Activated naive CD8-positive, alpha-beta T cell treated with anti-CD3 and anti-CD28 coated beads for 36 hours (primary cell): ENCODE measurements around the gene PPP3CA. TPM values are rescaled to one million over a fixed set of nuclear protein-coding genes. Genes with fewer than 3 reads are reported as not detected.

ENCODE experiments used
- DNase-seq: peaks from one replicate; pipeline ENCODE4 v3.0.0; 2021
- H3K27ac Mint-ChIP-seq: one replicate; pipeline ENCODE4 v1.8.0; 2022; ENCODE audit warnings: mild to moderate bottlenecking, moderate library complexity, mixed read lengths
- H3K27me3 Mint-ChIP-seq: one replicate; pipeline ENCODE4 v1.8.0; 2022; ENCODE audit warnings: mild to moderate bottlenecking, mixed read lengths
- H3K36me3 Mint-ChIP-seq: one replicate; pipeline ENCODE4 v1.8.0; 2021; ENCODE audit warnings: mild to moderate bottlenecking, mixed read lengths
- H3K4me1 Mint-ChIP-seq: one replicate; pipeline ENCODE4 v1.8.0; 2021; ENCODE audit warnings: mixed read lengths
- H3K4me3 Mint-ChIP-seq: one replicate; pipeline ENCODE4 v1.8.0; 2022; ENCODE audit warnings: mild to moderate bottlenecking, moderate library complexity, mixed read lengths
- H3K9me3 Mint-ChIP-seq: one replicate; pipeline ENCODE4 v1.8.0; 2022; ENCODE audit warnings: mixed read lengths
- total RNA-seq, 2 experiments: library from RNA; stranded (reverse); gene quantifications; one replicate each; pipeline ENCODE4 v1.2.3, GENCODE V29; 2021

The PPP3CA gene
- total RNA-seq, 2 experiments from 2014 or later = 14.5 to 16.4 TPM

- peaks cover 41% of the 10 kb centered on the region for H3K4me1 Mint-ChIP-seq
- H3K4me3 Mint-ChIP-seq = no peak overlapping the region
- no peak overlapping the region for H3K27ac Mint-ChIP-seq
- no peaks in the 10 kb centered on the region for H3K27me3 Mint-ChIP-seq
- DNase-seq = no peak
- H3K9me3 Mint-ChIP-seq = no peaks in the 10 kb centered on the region
- no peaks in the 10 kb centered on the region for H3K36me3 Mint-ChIP-seq
These were observed 145.9 kb downstream of the PPP3CA start for GRCh38 chr4:101201421-101201820.

GRCh38 chr4:101200561-101200960 lies 146.8 kb downstream of the PPP3CA start:
- Mint-ChIP-seq H3K9me3 (no peaks in the 10 kb centered on the region), H3K4me3 (no peak overlapping the region), H3K27ac (no peak overlapping the region), H3K27me3 (no peaks in the 10 kb centered on the region), H3K4me1 (peaks cover 33% of the 10 kb centered on the region), H3K36me3 (peaks cover 3% of the 10 kb centered on the region)
- no peak for DNase-seq

- Mint-ChIP-seq H3K36me3 (peaks cover 3% of the 10 kb centered on the region), H3K4me3 (no peak overlapping the region)
- DNase-seq = no peak
These were observed 147.6 kb downstream of the PPP3CA start for GRCh38 chr4:101199507-101200285.

GRCh38 chr4:101198682-101199339 lies 148.5 kb downstream of the PPP3CA start:
- no peak overlapping the region for H3K27ac Mint-ChIP-seq

More at GRCh38 chr4:101199507-101200285, 147.6 kb downstream of the PPP3CA start:
- peaks cover 27% of the 10 kb centered on the region for H3K4me1 Mint-ChIP-seq
- no peak overlapping the region for H3K27ac Mint-ChIP-seq
- no peaks in the 10 kb centered on the region for H3K27me3 Mint-ChIP-seq
- H3K9me3 Mint-ChIP-seq = no peaks in the 10 kb centered on the region

GRCh38 chr4:101197350-101197749 lies 150.0 kb downstream of the PPP3CA start:
- Mint-ChIP-seq H3K9me3 (no peaks in the 10 kb centered on the region), H3K36me3 (peaks cover 7% of the 10 kb centered on the region), H3K4me1 (peaks cover 26% of the 10 kb centered on the region), H3K27ac (no peak overlapping the region), H3K27me3 (no peaks in the 10 kb centered on the region), H3K4me3 (no peak overlapping the region)
- no peak for DNase-seq

More at GRCh38 chr4:101198682-101199339, 148.5 kb downstream of the PPP3CA start:
- Mint-ChIP-seq H3K9me3 (no peaks in the 10 kb centered on the region), H3K4me3 (no peak overlapping the region), H3K27me3 (no peaks in the 10 kb centered on the region), H3K36me3 (peaks cover 5% of the 10 kb centered on the region), H3K4me1 (peaks cover 25% of the 10 kb centered on the region)
- DNase-seq = no peak

- no peak overlapping the region for H3K27ac Mint-ChIP-seq
- DNase-seq = no peak
- H3K27me3 Mint-ChIP-seq = no peaks in the 10 kb centered on the region
- H3K4me1 Mint-ChIP-seq = peaks cover 20% of the 10 kb centered on the region
- H3K36me3 Mint-ChIP-seq = peaks cover 7% of the 10 kb centered on the region
- no peaks in the 10 kb centered on the region for H3K9me3 Mint-ChIP-seq
- H3K4me3 Mint-ChIP-seq = no peak overlapping the region
These were observed 155.1 kb downstream of the PPP3CA start for GRCh38 chr4:101192244-101192643.

GRCh38 chr4:101191302-101192098 lies 155.8 kb downstream of the PPP3CA start:
- Mint-ChIP-seq H3K4me3 (no peak overlapping the region), H3K9me3 (no peaks in the 10 kb centered on the region), H3K27me3 (no peaks in the 10 kb centered on the region), H3K36me3 (peaks cover 7% of the 10 kb centered on the region), H3K4me1 (peaks cover 18% of the 10 kb centered on the region), H3K27ac (no peak overlapping the region)
- DNase-seq = no peak

GRCh38 chr4:101190751-101191150 lies 156.6 kb downstream of the PPP3CA start:
- H3K4me3 Mint-ChIP-seq = no peak overlapping the region
- H3K9me3 Mint-ChIP-seq = no peaks in the 10 kb centered on the region
- H3K27me3 Mint-ChIP-seq = no peaks in the 10 kb centered on the region
- no peak overlapping the region for H3K27ac Mint-ChIP-seq
- no peak for DNase-seq
- H3K4me1 Mint-ChIP-seq = peaks cover 18% of the 10 kb centered on the region
- peaks cover 5% of the 10 kb centered on the region for H3K36me3 Mint-ChIP-seq

GRCh38 chr4:101188906-101189305 lies 158.4 kb downstream of the PPP3CA start:
- Mint-ChIP-seq H3K4me1 (peaks cover 21% of the 10 kb centered on the region), H3K27me3 (no peaks in the 10 kb centered on the region), H3K27ac (no peak overlapping the region), H3K9me3 (no peaks in the 10 kb centered on the region), H3K4me3 (no peak overlapping the region), H3K36me3 (peaks cover 4% of the 10 kb centered on the region)
- DNase-seq = no peak

GRCh38 chr4:101187841-101188240 lies 159.5 kb downstream of the PPP3CA start:
- Mint-ChIP-seq H3K27ac (no peak overlapping the region), H3K4me1 (peaks cover 26% of the 10 kb centered on the region), H3K9me3 (no peaks in the 10 kb centered on the region), H3K36me3 (peaks cover 9% of the 10 kb centered on the region), H3K4me3 (no peak overlapping the region), H3K27me3 (no peaks in the 10 kb centered on the region)
- DNase-seq = no peak

GRCh38 chr4:101186567-101187184 lies 160.7 kb downstream of the PPP3CA start:
- peaks cover 21% of the 10 kb centered on the region for H3K4me1 Mint-ChIP-seq
- no peak overlapping the region for H3K27ac Mint-ChIP-seq
- H3K27me3 Mint-ChIP-seq = no peaks in the 10 kb centered on the region
- H3K4me3 Mint-ChIP-seq = no peak overlapping the region
- peaks cover 18% of the 10 kb centered on the region for H3K36me3 Mint-ChIP-seq
- H3K9me3 Mint-ChIP-seq = no peaks in the 10 kb centered on the region
- DNase-seq = no peak

GRCh38 chr4:101184668-101185067 lies 162.7 kb downstream of the PPP3CA start:
- Mint-ChIP-seq H3K36me3 (peaks cover 20% of the 10 kb centered on the region), H3K27me3 (no peaks in the 10 kb centered on the region), H3K27ac (no peak overlapping the region), H3K4me3 (no peak overlapping the region), H3K4me1 (peaks cover 19% of the 10 kb centered on the region), H3K9me3 (no peaks in the 10 kb centered on the region)
- DNase-seq = no peak

- Mint-ChIP-seq H3K4me3 (no peak overlapping the region), H3K27me3 (no peaks in the 10 kb centered on the region), H3K4me1 (peaks cover 14% of the 10 kb centered on the region), H3K9me3 (no peaks in the 10 kb centered on the region), H3K27ac (no peak overlapping the region), H3K36me3 (peaks cover 20% of the 10 kb centered on the region)
- DNase-seq = no peak
These were observed 163.5 kb downstream of the PPP3CA start for GRCh38 chr4:101183666-101184373.

GRCh38 chr4:101183221-101183620 lies 164.1 kb downstream of the PPP3CA start:
- H3K27me3 Mint-ChIP-seq = no peaks in the 10 kb centered on the region

More at GRCh38 chr4:101183221-101183620, 164.1 kb downstream of the PPP3CA start:
- DNase-seq = no peak
- Mint-ChIP-seq H3K4me3 (no peak overlapping the region), H3K4me1 (peaks cover 16% of the 10 kb centered on the region), H3K27ac (no peak overlapping the region), H3K36me3 (peaks cover 20% of the 10 kb centered on the region), H3K9me3 (no peaks in the 10 kb centered on the region)
